GM12878 (cell line): ENCODE results near the gene PRKCB. TPM values are rescaled to one million over a fixed set of nuclear protein-coding genes. Genes with fewer than 3 reads are reported as not detected.
"Not testable (repeated sequence)": the region's sequence is repeated elsewhere in the genome, so short reads cannot be mapped to it uniquely, and the experiment has no call there.

ENCODE experiments used
- ATAC-seq: fragments of 200-7000 bp; cut with Tn5 transposase; 3 replicates; pipeline ENCODE4 v1.9.1; 2020; ENCODE audit warnings: mild to moderate bottlenecking, moderate library complexity
- BruUV-seq: library from RNA; stranded (reverse); fragments of 400-500 nt; replicated peaks from 2 replicates; lab custom pipeline; 2021; lab: Mats Ljungman, UMichigan
- CTCF ChIA-PET: fragments of 300-600 bp; sonication (Branson Sonifier 250); formaldehyde crosslinking; extraction: SDS; loops from one replicate; lab custom pipeline; 2021; ENCODE audit warnings: inconsistent platforms; lab: Yijun Ruan, JAX
- POLR2A ChIA-PET: fragments of 350-600 bp; formaldehyde crosslinking; extraction: SDS; loops from one replicate; lab custom pipeline; 2021; ENCODE audit warnings: inconsistent platforms; lab: Charles Lee
- RAD21 ChIA-PET: fragments of 300-600 bp; sonication (Branson Sonifier 250); formaldehyde crosslinking; loops from one replicate; lab custom pipeline; 2023; ENCODE audit warnings: antibody characterized with exemption; ENCODE audit not compliant: unreplicated experiment; lab: Charles Lee
- SMC1A ChIA-PET: fragments of 300-600 bp; sonication (Branson Sonifier 250); formaldehyde crosslinking; loops from one replicate; lab custom pipeline; 2023; ENCODE audit not compliant: unreplicated experiment, uncharacterized antibody; lab: Charles Lee
- DNase-seq: peaks from one replicate; pipeline ENCODE4 v3.0.0-alpha.2; 2011; ENCODE audit warnings: low read depth, low spot score
- FAIRE-seq: peaks from 3 replicates; lab custom pipeline; 2011; peaks lifted over from hg19 to GRCh38; lab: Jason Lieb, UNC
- H2AFZ ChIP-seq: 2 replicates; pipeline ENCODE4 v1.6.0; 2011; ENCODE audit warnings: low read depth, low read length, control low read depth; ENCODE audit not compliant: control insufficient read depth
- H3K27ac ChIP-seq: 2 replicates; pipeline ENCODE4 v1.5.1; 2011; ENCODE audit warnings: control low read depth; ENCODE audit not compliant: control insufficient read depth, insufficient read depth
- H3K27me3 ChIP-seq, 2 experiments: replicated peaks in 1 of 2; 2 replicates each; pipeline versions ENCODE4 v1.6.0 to v1.6.1; 2011; ENCODE audit warnings: low read length in 1 of 2; ENCODE audit not compliant: control insufficient read depth in 2 of 2, insufficient read depth in 2 of 2
- H3K36me3 ChIP-seq, 2 experiments: 2 replicates each; pipeline ENCODE4 v1.5.1; 2011; ENCODE audit warnings: low read length in 1 of 2; ENCODE audit not compliant: control insufficient read depth in 2 of 2, insufficient read depth in 2 of 2
- H3K4me1 ChIP-seq: 2 replicates; pipeline ENCODE4 v1.6.1; 2011; ENCODE audit warnings: mild to moderate bottlenecking, low read length, moderate library complexity, mixed read lengths; ENCODE audit not compliant: control insufficient read depth, insufficient read depth
- H3K4me2 ChIP-seq: 2 replicates; pipeline ENCODE4 v1.6.0; 2011; ENCODE audit warnings: control low read depth; ENCODE audit not compliant: control insufficient read depth, insufficient read depth
- H3K4me3 ChIP-seq: fragments of 200-600 bp; sonication (generic); 2 replicates; pipeline ENCODE4 v1.5.1; 2016
- H3K79me2 ChIP-seq: 2 replicates; pipeline ENCODE4 v1.6.0; 2011; ENCODE audit warnings: low read length; ENCODE audit not compliant: control insufficient read depth, insufficient read depth
- H3K9ac ChIP-seq: 2 replicates; pipeline ENCODE4 v1.8.0; 2011; ENCODE audit warnings: low read length, control low read depth, mixed read lengths; ENCODE audit not compliant: control insufficient read depth, insufficient read depth
- H3K9me3 ChIP-seq: replicated peaks from 3 replicates; pipeline ENCODE4 v1.5.1; 2011; ENCODE audit warnings: mild to moderate bottlenecking, low read length; ENCODE audit not compliant: control insufficient read depth, insufficient read depth
- H4K20me1 ChIP-seq: 2 replicates; pipeline ENCODE4 v1.6.0; 2011; ENCODE audit not compliant: control insufficient read depth, insufficient read depth
- MEF2A ChIP-seq: IDR thresholded peaks from 2 replicates; pipeline ENCODE4 v1.6.1; 2011; ENCODE audit warnings: low read depth, mild to moderate bottlenecking, low read length, moderate library complexity; ENCODE audit not compliant: insufficient read depth
- MYB ChIP-seq: fragments of 150-350 bp; IDR thresholded peaks from 2 replicates; pipeline ENCODE4 v1.6.1; 2014; ENCODE audit warnings: mild to moderate bottlenecking, low read depth, low read length, borderline replicate concordance
- POLR2AphosphoS5 ChIP-seq: IDR thresholded peaks from 2 replicates; pipeline ENCODE4 v1.6.1; 2011; ENCODE audit warnings: mild to moderate bottlenecking, low read length, inconsistent platforms
- SMAD1 ChIP-seq: fragments of 450-650 bp; IDR thresholded peaks from 2 replicates; pipeline ENCODE4 v1.6.1; 2018; ENCODE audit warnings: mild to moderate bottlenecking, low read depth; ENCODE audit not compliant: partially characterized antibody
- SMC3 ChIP-seq: IDR thresholded peaks from 2 replicates; pipeline ENCODE4 v1.6.1; 2011; ENCODE audit warnings: low read length, improper control_type of control experiment, borderline replicate concordance
- TCF12 ChIP-seq: IDR thresholded peaks from 2 replicates; pipeline ENCODE4 v1.6.1; 2011; ENCODE audit warnings: low read depth, mild to moderate bottlenecking, low read length
- whole genome bisulfite sequencing: methylation state at CpG from one replicate; pipeline ENCODE4 v1.1.6; 2016; ENCODE audit warnings: low lambda C conversion rate; ENCODE audit not compliant: insufficient replicate concordance, insufficient coverage; ENCODE audit errors: missing lambda C conversion rate; 5-methylcytosine and 5-hydroxymethylcytosine counted together
- in situ Hi-C: fragments of 300-500 bp; cut with MboI; formaldehyde crosslinking; loops from 9 replicates; pipeline ENCODE4 v1.14.3; 2018; ENCODE audit warnings: mixed read lengths
- intact Hi-C: fragments of 100-400 bp; cut with micrococcal nuclease; formaldehyde crosslinking; loops from one replicate; pipeline ENCODE4 v1.14.2; 2022; ENCODE audit not compliant: unreplicated experiment
- polyA plus RNA-seq, 11 experiments: library from polyadenylated mRNA; depleted of rRNA in 4 of 11; unstranded in 6 of 11; stranded (reverse) in 5 of 11; fragments of >200 nt; fragmentation: Nextera tagmentation in 4 of 11; fragmentation: Illumina TruSeq in 1 of 11; extraction: Ambion mirVana in 4 of 11; extraction: Trizol in 1 of 11; gene quantifications; 1 replicate in 1 of 11; 2 replicates in 10 of 11; pipeline versions ENCODE4 v1.2.1 to v1.2.3, GENCODE V29; 2011 to 2016; ENCODE audit warnings: inconsistent platforms in 2 of 11, missing spikeins in 2 of 11, low read depth in 1 of 11
- total RNA-seq, 4 experiments: library from RNA; depleted of rRNA in 3 of 4; stranded (reverse); fragments of >200 nt in 3 of 4; fragmentation: Illumina TruSeq in 1 of 4; extraction: Trizol in 1 of 4; gene quantifications; 2 replicates each; pipeline versions ENCODE4 v1.2.1 to v1.2.3, GENCODE V29; 2013 to 2021

The PRKCB gene
- total and polyA plus RNA-seq, 10 of the 15 experiments (the other 5 are each of a cell fraction or from before 2014, with no cell fraction given): 21.4 to 158 (median 97.3) TPM

GRCh38 chr16:24027466-24027865 is 191.7 kb downstream of the PRKCB start:
- FAIRE-seq (no peak), DNase-seq (no peak), ATAC-seq (no peak)
- no peaks in the 10 kb centered on the region for H3K4me1 ChIP-seq
- ChIA-PET POLR2A (no interaction called here), CTCF (interaction anchor here (0.7 to 1.9 kb wide), 4 partner anchors 12 to 359 kb away, joined by 3 to 8 read pairs (median 4); no protein-coding TSS in a partner anchor), RAD21 (interaction anchor here (0.6 kb wide), 1 partner anchor 44 kb away, joined by 3 read pairs; no protein-coding TSS in a partner anchor)
- H3K27ac ChIP-seq: no peak overlapping the region
- H3K9me3 ChIP-seq: no peaks in the 10 kb centered on the region; the same call in 2 of the 3 replicates
- 84% methylated on average over 8 of the region's 8 CpGs for WGBS
- H3K36me3 ChIP-seq: peaks cover 7 to 17% of the 10 kb centered on the region in 2 experiments
- H3K4me3 ChIP-seq: no peak overlapping the region
- intact Hi-C loops (no loop called here), in situ Hi-C loops (no loop called here)
- H3K27me3 ChIP-seq: no peaks in the 10 kb centered on the region
- H3K4me2 ChIP-seq: no peak overlapping the region
- BruUV-seq: no TSS peak
- peaks cover 2% of the 10 kb centered on the region for H3K79me2 ChIP-seq
- TF ChIP-seq MYB (no peak), MEF2A (no peak), TCF12 (no peak), SMC3 (no peak), SMAD1 (no peak), POLR2AphosphoS5 (no peak)
- TF ChIP-seq, all 136 proteins: peak for 0
- Histone ChIP-seq H2AFZ (no peak overlapping the region), H3K9ac (no peak overlapping the region), H4K20me1 (no peaks in the 10 kb centered on the region; the same call in 1 of the 2 replicates)
- SMC1A ChIA-PET: interaction anchor here (1.7 kb wide), 1 partner anchor 13 kb away, joined by 4 read pairs; no protein-coding TSS in a partner anchor

DNA sequence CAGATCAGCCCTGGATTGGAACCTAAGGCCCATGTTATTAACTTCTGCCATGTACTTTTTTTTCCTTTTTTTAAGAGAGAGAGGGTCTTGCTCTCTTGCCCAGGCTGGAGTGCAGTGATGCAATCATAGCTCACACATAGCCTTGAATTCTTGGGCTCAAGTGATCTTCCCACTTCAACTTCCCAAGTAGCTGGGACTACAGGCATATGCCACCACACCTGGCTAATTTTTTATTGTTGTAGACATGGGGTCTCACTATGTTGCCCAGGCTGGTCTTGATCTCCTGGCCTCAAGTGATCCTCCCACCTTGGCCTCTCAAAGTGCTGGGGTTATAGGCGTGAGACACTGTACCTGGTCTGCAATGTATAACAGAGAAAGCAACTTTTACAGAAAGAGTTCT is 194.1 kb downstream of the PRKCB start:
- H3K79me2 ChIP-seq, H4K20me1 ChIP-seq, ATAC-seq, H3K27ac ChIP-seq, H3K4me3 ChIP-seq, FAIRE-seq, BruUV-seq, H3K27me3 ChIP-seq, H3K4me2 ChIP-seq, H3K9me3 ChIP-seq, in situ Hi-C loops, H3K4me1 ChIP-seq, DNase-seq, H2AFZ ChIP-seq, intact Hi-C loops, H3K9ac ChIP-seq, RAD21 ChIA-PET: not testable (repeated sequence)
- ChIA-PET POLR2A (interaction anchor here (1.2 kb wide), 1 partner anchor 9 kb away, joined by 6 read pairs; no protein-coding TSS in a partner anchor), SMC1A (interaction anchor here (1.2 to 1.5 kb wide), 2 partner anchors 19 to 227 kb away, joined by 4 to 5 read pairs; no protein-coding TSS in a partner anchor), CTCF (interaction anchor here (0.9 to 1.9 kb wide), 3 partner anchors 20 to 229 kb away, joined by 3 to 14 read pairs (median 4); no protein-coding TSS in a partner anchor)
- 89% methylated on average over 1 of the region's 1 CpG for WGBS
- H3K36me3 ChIP-seq: peaks cover 21 to 24% of the 10 kb centered on the region in 2 experiments
